NK-92 (cell line): ENCODE data around the gene ADH5.
"Not testable (repeated sequence)": the region's sequence is repeated elsewhere in the genome, so short reads cannot be mapped to it uniquely, and the experiment has no call there.

Experiments
- DNase-seq: peaks from one replicate; lab custom pipeline; 2025; ENCODE audit not compliant: unreplicated experiment; lab: John Stamatoyannopoulos, UW

The ADH5 gene

DNA sequence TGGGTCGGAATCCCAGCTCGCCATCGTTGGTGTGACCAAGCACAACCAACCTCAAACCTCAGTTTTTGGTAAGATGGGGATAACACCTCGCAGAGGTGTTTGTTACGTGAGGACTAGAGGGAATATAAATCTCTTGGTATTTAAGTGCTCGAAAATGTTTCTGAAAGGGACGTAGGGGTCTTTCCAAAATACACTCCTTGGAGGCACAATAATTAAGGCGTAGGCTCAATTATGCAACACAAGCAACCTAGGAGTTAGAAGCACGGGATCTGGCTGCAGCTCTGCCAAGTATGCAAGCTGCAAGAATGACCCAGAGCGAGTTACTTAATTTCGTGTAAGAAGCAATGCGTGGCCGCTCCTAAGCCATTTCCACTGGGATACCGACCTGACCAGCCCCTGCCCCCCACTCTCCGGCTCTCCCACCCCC, 552 bp downstream of the ADH5 start:
- DNase-seq: no peak

GRCh38 chr4:99084595-99084994, 4.0 kb downstream of the ADH5 start:
- DNase-seq: no peak

- no peak for DNase-seq
Measured at GRCh38 chr4:99082192-99082591, 6.4 kb downstream of the ADH5 start.

- not testable (repeated sequence) for DNase-seq
Measured at GRCh38 chr4:99080869-99081268, 7.7 kb downstream of the ADH5 start.

GRCh38 chr4:99079625-99080295, 8.8 kb downstream of the ADH5 start:
- DNase-seq: no peak

DNA sequence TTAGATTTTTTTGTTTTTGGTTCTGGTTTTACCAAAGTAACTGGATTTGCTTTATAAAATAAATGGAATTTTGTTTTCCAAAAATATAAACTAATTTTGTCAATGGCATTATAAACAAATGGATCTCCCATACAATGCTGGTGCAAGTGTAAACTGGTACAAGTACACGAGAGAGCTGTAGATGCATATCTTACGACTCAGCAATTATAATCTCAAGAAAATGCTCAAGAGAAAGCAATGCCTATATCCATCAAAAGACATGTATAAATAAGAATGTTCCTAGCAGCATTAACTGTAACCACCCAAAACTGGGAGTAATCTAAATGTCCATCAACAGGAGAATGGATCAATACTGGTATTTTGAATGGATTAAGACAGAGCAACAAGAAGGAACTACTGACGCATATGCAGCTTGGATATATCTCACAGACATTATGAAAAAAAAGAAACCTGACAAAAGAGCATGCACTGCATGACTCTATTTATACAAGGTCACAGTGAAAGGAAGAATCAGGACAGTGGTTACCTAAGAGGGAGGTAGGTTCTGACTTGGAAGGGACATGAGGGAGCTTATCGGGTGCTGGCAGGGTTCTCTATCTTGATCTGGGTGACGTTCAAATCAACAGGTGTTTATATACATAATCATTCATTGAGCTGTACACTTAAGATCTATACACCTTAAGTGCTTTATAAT, 9.5 kb downstream of the ADH5 start:
- no peak for DNase-seq

DNA sequence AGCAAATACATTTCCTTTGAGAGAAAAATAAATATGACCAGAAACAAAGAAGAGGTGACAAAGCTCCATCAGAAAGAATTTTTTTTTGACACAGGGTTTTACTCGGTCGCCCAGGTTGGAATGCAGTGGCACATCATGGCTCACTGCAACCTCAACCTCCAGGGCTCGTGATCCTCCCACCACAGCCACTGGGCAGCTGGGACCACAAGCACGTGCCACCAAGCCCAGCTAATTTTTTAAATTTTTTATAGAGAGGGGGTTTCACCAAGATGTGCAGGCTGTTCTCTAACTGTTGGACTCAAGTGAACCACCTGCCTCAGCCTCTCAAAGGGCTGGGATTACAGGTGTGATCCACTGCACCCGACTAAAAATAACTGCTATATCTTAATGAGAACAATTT, 10.3 kb downstream of the ADH5 start:
- DNase-seq: no peak

DNA sequence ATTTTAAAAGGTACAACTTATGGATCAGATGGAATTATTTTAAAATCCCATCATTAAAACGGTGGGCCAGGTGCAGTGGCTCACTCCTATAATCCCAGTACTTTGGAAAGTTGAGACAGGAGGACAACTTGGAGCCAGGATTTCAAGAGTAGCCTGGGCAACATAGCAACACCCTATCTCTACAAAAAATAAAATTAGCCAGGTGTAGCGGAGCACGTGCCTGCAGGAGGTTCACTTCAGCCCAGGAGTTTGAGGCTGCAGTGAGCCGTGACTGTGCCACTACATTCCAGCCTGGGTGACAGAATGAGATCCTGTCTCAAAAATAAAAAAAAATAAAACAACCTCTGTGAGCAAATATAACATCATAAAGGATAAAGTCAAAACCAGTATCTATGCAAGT, 11.4 kb downstream of the ADH5 start:
- DNase-seq: no peak

GRCh38 chr4:99076292-99076976, 12.2 kb downstream of the ADH5 start:
- DNase-seq: no peak

- DNase-seq: no peak
Measured at GRCh38 chr4:99074816-99075215, 13.8 kb downstream of the ADH5 start.

- no peak for DNase-seq
Measured at GRCh38 chr4:99071159-99071558, 17.4 kb downstream of the ADH5 start.

GRCh38 chr4:99067617-99068016, 21.0 kb downstream of the ADH5 start:
- no peak for DNase-seq

GRCh38 chr4:99065521-99065920, 23.1 kb downstream of the ADH5 start:
- not testable (repeated sequence) for DNase-seq

DNA sequence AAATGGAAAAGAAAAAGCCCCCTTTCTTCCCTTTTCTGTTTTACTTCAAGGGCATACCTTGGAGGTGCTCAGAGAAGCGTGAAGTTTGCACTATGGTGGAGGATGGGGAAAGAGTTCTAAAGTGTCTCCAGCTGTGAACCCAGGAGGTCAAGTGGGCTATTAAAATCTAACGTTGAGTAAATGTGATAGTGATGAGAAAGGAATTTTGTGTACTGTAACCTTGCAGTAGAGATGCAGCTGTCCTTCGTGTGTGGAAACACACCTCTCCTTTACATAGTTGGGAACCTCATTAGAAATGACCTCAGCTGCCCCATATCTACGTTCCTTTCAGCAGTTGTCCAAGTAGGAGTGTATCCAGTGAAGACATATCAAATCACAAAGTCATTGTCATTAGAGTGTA, 26.5 kb downstream of the ADH5 start:
- DNase-seq: no peak

DNA sequence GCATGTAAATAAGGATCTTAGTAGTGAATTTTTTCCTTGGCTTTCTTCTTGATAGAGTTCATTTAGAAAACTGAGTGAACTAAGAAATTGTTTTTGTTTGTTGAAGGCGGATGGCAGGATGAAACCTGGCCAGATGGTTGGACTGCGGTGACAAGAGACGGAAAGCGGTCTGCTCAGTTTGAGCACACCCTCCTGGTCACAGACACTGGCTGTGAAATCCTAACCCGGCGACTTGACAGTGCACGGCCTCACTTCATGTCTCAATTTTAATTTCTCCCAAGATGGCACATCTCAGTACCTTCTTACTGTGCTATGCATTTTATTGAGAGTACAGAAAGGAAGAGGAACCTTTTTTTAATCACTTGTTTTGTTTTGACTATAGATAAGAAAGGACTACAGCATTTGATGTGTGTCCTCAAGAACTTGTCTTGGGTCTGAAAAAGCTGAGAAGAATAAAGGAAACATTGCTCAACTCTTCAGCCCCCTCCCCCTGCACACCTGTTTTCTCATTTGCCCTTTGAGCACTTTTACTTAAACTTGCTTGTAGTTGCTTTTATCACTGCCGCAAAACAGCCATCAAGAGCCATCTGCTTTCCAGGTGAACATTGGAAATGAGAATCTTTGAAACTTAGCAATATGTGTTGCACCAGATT, 27.4 kb downstream of the ADH5 start:
- no peak for DNase-seq

- no peak for DNase-seq
Measured at GRCh38 chr4:99059550-99059949, 29.0 kb downstream of the ADH5 start.

DNA sequence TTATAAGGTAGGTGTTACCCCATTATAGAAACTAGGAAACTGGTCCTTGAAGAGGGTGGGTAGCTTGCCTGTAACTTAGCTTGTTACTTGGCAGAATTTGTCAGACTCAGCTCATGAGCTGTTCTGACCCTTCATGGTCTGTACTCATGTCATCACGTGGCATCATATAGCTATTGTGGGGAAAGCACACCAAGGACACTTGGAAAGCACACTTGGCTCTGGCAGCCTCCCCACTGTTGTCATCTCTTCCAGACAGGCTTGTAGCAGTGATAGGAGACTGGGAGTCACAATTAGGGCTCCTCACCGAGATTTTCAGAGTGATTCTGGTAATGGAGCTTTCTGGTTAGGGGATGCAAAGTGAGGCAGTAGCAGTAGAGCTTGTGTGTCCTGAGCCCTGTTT, 30.4 kb downstream of the ADH5 start:
- no peak for DNase-seq

- no peak for DNase-seq
Measured at GRCh38 chr4:99054428-99054994, 34.1 kb downstream of the ADH5 start.

DNA sequence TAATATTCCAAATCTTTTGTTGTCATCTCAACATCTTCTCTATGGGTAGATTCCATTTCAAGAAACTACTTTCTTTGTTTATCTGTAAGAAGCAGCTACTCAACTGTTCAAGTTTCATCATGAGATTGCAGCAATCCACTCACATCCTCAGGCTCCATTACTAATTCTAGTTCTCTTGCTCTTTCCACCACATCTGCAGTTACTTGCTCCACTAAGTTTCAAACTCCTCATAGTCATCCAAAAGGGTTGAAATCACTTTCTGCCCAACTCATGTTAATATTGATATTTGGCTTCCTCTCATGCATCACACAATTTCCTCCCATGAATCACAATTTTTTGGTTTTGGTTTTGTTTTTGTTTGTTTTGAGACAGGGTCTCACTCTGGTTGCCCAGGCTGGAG, 35.7 kb downstream of the ADH5 start:
- no peak for DNase-seq

DNA sequence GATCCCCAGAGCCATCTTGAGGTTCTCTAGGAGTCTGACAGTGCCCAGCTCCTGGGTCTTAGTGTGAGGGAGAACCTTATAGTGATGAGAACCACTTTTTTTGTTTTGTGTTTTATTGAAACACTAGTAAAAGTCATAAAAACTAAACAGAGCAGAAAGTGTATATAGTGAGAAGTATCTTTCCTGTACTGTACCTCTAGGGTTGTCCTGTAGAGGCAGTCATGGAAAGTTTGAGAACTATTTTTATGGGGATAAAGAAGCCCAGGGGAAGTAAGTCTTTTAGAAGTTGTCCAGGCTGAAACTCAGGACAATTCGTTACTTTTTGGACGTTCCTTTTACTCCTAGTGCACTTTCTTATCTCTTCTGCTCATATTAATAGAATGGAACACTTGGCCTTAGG, 40.9 kb downstream of the ADH5 start:
- no peak for DNase-seq

- no peak for DNase-seq
Measured at GRCh38 chr4:99043346-99043745, 45.2 kb downstream of the ADH5 start.
